ENCODE data around the gene MED31. TPM values are rescaled to one million over a fixed set of nuclear protein-coding genes. Genes with fewer than 3 reads are reported as not detected.

Gene MED31
- total RNA-seq, 2 donors from 2014 or later: 8.3 to 10.7 TPM

- Histone ChIP-seq H3K4me3 (peak overlapping the region in 1 of 2 donors; percentile 16), H3K27ac (no peak overlapping the region), H3K9me3 (no peaks in the 10 kb centered on the region), H3K36me3 (no peaks in the 10 kb centered on the region), H3K27me3 (replicated peaks; ENCODE audit: insufficient read depth) (peaks cover 2% of the 10 kb centered on the region), H3K4me1 (replicated peaks) (peaks cover 11% of the 10 kb centered on the region)
- WGBS: 23% methylated on average over 46 of the region's 46 CpGs
- intact Hi-C loops (cut with DNase I): loop anchor here (5.0 kb wide), 1 partner anchor 362 kb away; no protein-coding TSS in a partner anchor
- peak; percentile 61 for DNase-seq (ENCODE audit: low spot score)
- TF ChIP-seq CTCF (IDR thresholded peaks at IDR 0.05) (peak in 2 of 4 experiments; percentile 24 to 33), POLR2A (IDR thresholded peaks at IDR 0.05) (no peak), POLR2AphosphoS5 (IDR thresholded peaks at IDR 0.05) (peak; percentile 9)
Measured at GRCh38 chr17:6654841-6655731, 3.7 kb upstream of the MED31 start.

- Histone ChIP-seq H3K27me3 (replicated peaks; ENCODE audit: insufficient read depth) (peaks cover 2% of the 10 kb centered on the region), H3K9me3 (no peaks in the 10 kb centered on the region), H3K27ac (peak overlapping the region; percentile 80 to 84), H3K4me3 (peak overlapping the region; percentile 70 to 71), H3K4me1 (replicated peaks) (peaks cover 11% of the 10 kb centered on the region), H3K36me3 (no peaks in the 10 kb centered on the region)
- peak; percentile 56 for DNase-seq (ENCODE audit: low spot score)
- TF ChIP-seq CTCF (IDR thresholded peaks at IDR 0.05): no peak
- TF ChIP-seq POLR2A (IDR thresholded peaks at IDR 0.05): no peak
- TF ChIP-seq POLR2AphosphoS5 (IDR thresholded peaks at IDR 0.05): peak; percentile 44
- intact Hi-C loops (cut with DNase I): loop anchor here (5.0 kb wide), 1 partner anchor 365 kb away; no protein-coding TSS in a partner anchor
- 5% methylated on average over 40 of the region's 47 CpGs for WGBS
Measured at GRCh38 chr17:6651919-6652452, 581 bp upstream of the MED31 start.

- TF ChIP-seq CTCF (IDR thresholded peaks at IDR 0.05) (no peak), POLR2A (IDR thresholded peaks at IDR 0.05) (no peak), POLR2AphosphoS5 (IDR thresholded peaks at IDR 0.05) (no peak)
Measured at GRCh38 chr17:6648181-6648580, 3.2 kb downstream of the MED31 start.

GRCh38 chr17:6643451-6644125 lies 7.8 kb downstream of the MED31 start:
- TF ChIP-seq POLR2AphosphoS5 (IDR thresholded peaks at IDR 0.05): peak; percentile 5
- no peak for TF ChIP-seq POLR2A (IDR thresholded peaks at IDR 0.05)
- Histone ChIP-seq H3K27me3 (replicated peaks; ENCODE audit: insufficient read depth) (no peaks in the 10 kb centered on the region), H3K36me3 (no peaks in the 10 kb centered on the region), H3K4me3 (no peak overlapping the region), H3K4me1 (replicated peaks) (peaks cover 18% of the 10 kb centered on the region), H3K27ac (no peak overlapping the region), H3K9me3 (no peaks in the 10 kb centered on the region)
- intact Hi-C loops (cut with DNase I): no loop called here
- 59% methylated on average over 5 of the region's 5 CpGs for WGBS
- DNase-seq (ENCODE audit: low spot score): no peak

More at GRCh38 chr17:6648181-6648580, 3.2 kb downstream of the MED31 start:
- no peak overlapping the region for H3K4me3 ChIP-seq
- no peak for DNase-seq (ENCODE audit: low spot score)
- no peaks in the 10 kb centered on the region for H3K9me3 ChIP-seq
- H3K27ac ChIP-seq: no peak overlapping the region
- no peaks in the 10 kb centered on the region for H3K27me3 ChIP-seq (replicated peaks; ENCODE audit: insufficient read depth)
- H3K4me1 ChIP-seq (replicated peaks): peaks cover 11% of the 10 kb centered on the region
- no peaks in the 10 kb centered on the region for H3K36me3 ChIP-seq
- intact Hi-C loops (cut with DNase I): no loop called here

GRCh38 chr17:6642592-6642991 lies 8.8 kb downstream of the MED31 start:
- Histone ChIP-seq H3K4me1 (replicated peaks) (peaks cover 21% of the 10 kb centered on the region), H3K27ac (no peak overlapping the region), H3K9me3 (no peaks in the 10 kb centered on the region), H3K4me3 (no peak overlapping the region), H3K27me3 (replicated peaks; ENCODE audit: insufficient read depth) (no peaks in the 10 kb centered on the region), H3K36me3 (no peaks in the 10 kb centered on the region)
- intact Hi-C loops (cut with DNase I): no loop called here
- no peak for DNase-seq (ENCODE audit: low spot score)
- TF ChIP-seq CTCF (IDR thresholded peaks at IDR 0.05) (no peak), POLR2A (IDR thresholded peaks at IDR 0.05) (no peak), POLR2AphosphoS5 (IDR thresholded peaks at IDR 0.05) (no peak)
- 44% methylated on average over 2 of the region's 2 CpGs for WGBS
